DND-41 (cell line): Measurements from ENCODE around the gene RRP9.
"Not testable (repeated sequence)": the region's sequence is repeated elsewhere in the genome, so short reads cannot be mapped to it uniquely, and the experiment has no call there.

ENCODE experiments used
- ATAC-seq: fragments of 200-7000 bp; cut with Tn5 transposase; 3 replicates; pipeline ENCODE4 v1.9.1; 2021; ENCODE audit warnings: low read depth; ENCODE audit not compliant: insufficient read depth
- DNase-seq: peaks from one replicate; pipeline ENCODE4 v3.0.0-alpha.2; 2020
- H2AFZ ChIP-seq: 2 replicates; pipeline ENCODE4 v1.6.0; 2012; ENCODE audit warnings: low read depth, low read length
- H3K27ac ChIP-seq: 2 replicates; pipeline ENCODE4 v1.5.1; 2012; ENCODE audit warnings: low read length, inconsistent platforms
- H3K27me3 ChIP-seq: fragments of 200-600 bp; sonication (generic); 2 replicates; pipeline ENCODE4 v1.6.0; 2012; ENCODE audit warnings: low read length, mild to moderate bottlenecking, inconsistent platforms; ENCODE audit not compliant: insufficient read depth, poor library complexity
- H3K36me3 ChIP-seq: 2 replicates; pipeline ENCODE4 v1.5.1; 2012; ENCODE audit warnings: low read length, inconsistent platforms; ENCODE audit not compliant: insufficient read depth
- H3K4me1 ChIP-seq: 2 replicates; pipeline ENCODE4 v1.5.1; 2012; ENCODE audit warnings: mild to moderate bottlenecking, low read length; ENCODE audit not compliant: insufficient read depth
- H3K4me2 ChIP-seq: 2 replicates; pipeline ENCODE4 v1.6.0; 2012; ENCODE audit warnings: mild to moderate bottlenecking, moderate library complexity, low read length, inconsistent platforms; ENCODE audit not compliant: insufficient read depth
- H3K4me3 ChIP-seq, 2 experiments: fragments of 200-600 bp in 1 of 2; shearing (Covaris generic) in 1 of 2; 2 replicates each; pipeline ENCODE4 v1.5.1; 2012 to 2016; ENCODE audit warnings: inconsistent platforms in 2 of 2, low read length in 2 of 2, mild to moderate bottlenecking in 2 of 2, low read depth in 1 of 2, moderate library complexity in 1 of 2
- H3K79me2 ChIP-seq: 2 replicates; pipeline ENCODE4 v1.6.0; 2012; ENCODE audit warnings: low read length, inconsistent platforms; ENCODE audit not compliant: insufficient read depth
- H3K9ac ChIP-seq: 2 replicates; pipeline ENCODE4 v1.6.0; 2012; ENCODE audit warnings: low read depth, mild to moderate bottlenecking, inconsistent platforms, low read length, moderate library complexity
- H3K9me3 ChIP-seq: 2 replicates; pipeline ENCODE4 v1.5.1; 2012; ENCODE audit warnings: low read length, moderate library complexity, mild to moderate bottlenecking, inconsistent platforms; ENCODE audit not compliant: insufficient read depth, severe bottlenecking
- H4K20me1 ChIP-seq: 2 replicates; pipeline ENCODE4 v1.6.0; 2012; ENCODE audit warnings: low read length; ENCODE audit not compliant: insufficient read depth
- CTCF ChIP-seq: IDR thresholded peaks from 2 replicates; pipeline ENCODE4 v1.5.1; 2012; ENCODE audit warnings: borderline replicate concordance, low read length, moderate library complexity, mild to moderate bottlenecking; ENCODE audit not compliant: poor library complexity, severe bottlenecking; ENCODE audit errors: extremely low read depth
- EZH2 ChIP-seq: IDR thresholded peaks from 3 replicates; pipeline ENCODE4 v1.6.1; 2012; ENCODE audit warnings: borderline replicate concordance, low read depth, mild to moderate bottlenecking, moderate library complexity, low read length, inconsistent platforms; ENCODE audit not compliant: severe bottlenecking

Gene RRP9

GRCh38 chr3:51941798-51942602 is at the start of gene RRP9, which contains the start of gene PARP3:
Gene RRP9 (minus strand): TSS chr3:51941904. CDS start chr3:51941867, 37 bp downstream.
Gene PARP3 (plus strand): TSS chr3:51942363. CDS start chr3:51943356, 993 bp downstream.
- Histone ChIP-seq H3K9ac (peak within 1 kb of the TSS; percentile 95), H3K27ac (peak within 1 kb of the TSS; percentile 93)

GRCh38 chr3:51990501-51990971 is 48.8 kb upstream of the RRP9 start:
- not testable (repeated sequence) for ATAC-seq, H3K4me2 ChIP-seq, H3K27me3 ChIP-seq, H2AFZ ChIP-seq, H3K9ac ChIP-seq, H3K27ac ChIP-seq, DNase-seq, H3K9me3 ChIP-seq, H3K4me3 ChIP-seq
- H3K4me1 ChIP-seq = peaks cover 23% of the 10 kb centered on the region
- H3K79me2 ChIP-seq = peaks cover 29% of the 10 kb centered on the region
- H3K36me3 ChIP-seq = peaks cover 39% of the 10 kb centered on the region
- peaks cover 37% of the 10 kb centered on the region for H4K20me1 ChIP-seq

More at GRCh38 chr3:51941798-51942602, at the start of gene RRP9, which contains the start of gene PARP3:
- Histone ChIP-seq H3K4me2 (peak within 1 kb of the TSS; percentile 97), H3K4me3 (peak within 1 kb of the TSS; percentile 82 to 84), H2AFZ (peak within 1 kb of the TSS; percentile 98), H3K79me2 (peaks cover 33% of the 10 kb centered on the region), H3K36me3 (peaks cover 25% of the 10 kb centered on the region), H3K4me1 (peaks cover 41% of the 10 kb centered on the region), H4K20me1 (peaks cover 13% of the 10 kb centered on the region), H3K9me3 (no peaks in the 10 kb centered on the region), H3K27me3 (no peaks in the 10 kb centered on the region)
- no peak for TF ChIP-seq EZH2
- TF ChIP-seq CTCF = peak; percentile 99
- ATAC-seq (peak; percentile 92), DNase-seq (peak; percentile 100)

- DNase-seq = no peak
- Histone ChIP-seq H2AFZ (no peak overlapping the region), H3K27me3 (no peaks in the 10 kb centered on the region), H3K36me3 (peaks cover 19% of the 10 kb centered on the region), H3K79me2 (peaks cover 10% of the 10 kb centered on the region), H3K4me3 (no peak overlapping the region), H3K4me2 (no peak overlapping the region), H4K20me1 (peaks cover 25% of the 10 kb centered on the region), H3K4me1 (peaks cover 21% of the 10 kb centered on the region), H3K27ac (no peak overlapping the region), H3K9me3 (no peaks in the 10 kb centered on the region), H3K9ac (no peak overlapping the region)
- TF ChIP-seq CTCF = no peak
- ATAC-seq = no peak
These were observed 46.8 kb upstream of the RRP9 start for GRCh38 chr3:51988286-51989146.

- Histone ChIP-seq H3K9ac (no peak overlapping the region), H3K4me3 (no peak overlapping the region), H3K9me3 (no peaks in the 10 kb centered on the region), H3K79me2 (peaks cover 6% of the 10 kb centered on the region), H3K36me3 (peaks cover 11% of the 10 kb centered on the region), H2AFZ (no peak overlapping the region), H3K27ac (no peak overlapping the region), H3K27me3 (no peaks in the 10 kb centered on the region), H4K20me1 (peaks cover 19% of the 10 kb centered on the region; the same call in 1 of the 2 replicates), H3K4me2 (no peak overlapping the region), H3K4me1 (peaks cover 23% of the 10 kb centered on the region)
- no peak for ATAC-seq
- no peak for DNase-seq
- TF ChIP-seq CTCF (no peak), EZH2 (no peak)
These were observed 45.9 kb upstream of the RRP9 start for GRCh38 chr3:51987568-51987967.
